Activated CD8-positive, alpha-beta memory T cell treated with anti-CD3 and anti-CD28 coated beads, Interleukin-2, amount 50 U/mL, for 1 hour (primary cell): ENCODE results near the gene CARS1.

Source experiments
- DNase-seq: peaks from one replicate; pipeline ENCODE4 v3.0.0-alpha.2; 2020; ENCODE audit errors: extremely low read depth

CARS1 gene

DNA sequence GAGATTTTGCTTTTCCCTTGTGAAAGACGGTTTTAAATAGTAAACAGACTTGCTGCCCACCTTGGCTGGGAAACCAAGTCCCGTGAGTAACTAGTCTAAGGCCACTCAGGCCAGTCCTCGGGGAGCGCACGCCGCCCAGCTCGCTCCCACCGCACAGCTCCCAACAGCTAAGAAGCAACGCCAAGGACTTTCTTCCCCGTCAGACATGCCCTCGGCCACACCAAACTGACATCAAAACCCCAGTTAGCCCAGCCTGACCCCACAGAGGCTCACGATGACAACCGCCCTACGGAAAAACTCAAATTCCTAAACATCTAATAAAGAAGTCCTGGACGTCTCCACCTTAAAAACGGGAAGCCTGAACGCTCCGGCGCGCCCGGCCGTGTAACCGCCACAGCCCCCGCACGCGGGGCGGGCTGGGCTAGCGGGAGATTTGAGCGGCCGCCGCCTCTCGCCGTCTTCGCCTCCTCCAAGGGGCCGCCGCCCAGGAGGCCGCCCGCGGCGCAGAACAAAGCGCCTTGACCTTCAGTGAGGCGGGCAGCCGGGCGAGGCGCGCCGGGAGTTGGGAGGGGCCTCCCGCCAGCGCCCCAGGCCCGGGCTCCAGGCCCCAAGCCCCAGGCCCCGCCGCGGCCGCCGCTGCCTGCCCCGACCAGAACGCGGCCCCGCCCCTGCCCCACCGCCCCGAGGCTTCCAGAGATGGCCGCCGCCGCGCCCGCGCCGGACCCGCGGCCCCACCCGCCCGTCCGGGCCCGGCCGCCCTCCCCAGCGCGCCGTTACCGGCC lies 65.6 kb downstream of the CARS1 start:
- DNase-seq, result no peak

- no peak for DNase-seq
Measured at GRCh38 chr11:2990617-2991451, 66.4 kb downstream of the CARS1 start.

DNA sequence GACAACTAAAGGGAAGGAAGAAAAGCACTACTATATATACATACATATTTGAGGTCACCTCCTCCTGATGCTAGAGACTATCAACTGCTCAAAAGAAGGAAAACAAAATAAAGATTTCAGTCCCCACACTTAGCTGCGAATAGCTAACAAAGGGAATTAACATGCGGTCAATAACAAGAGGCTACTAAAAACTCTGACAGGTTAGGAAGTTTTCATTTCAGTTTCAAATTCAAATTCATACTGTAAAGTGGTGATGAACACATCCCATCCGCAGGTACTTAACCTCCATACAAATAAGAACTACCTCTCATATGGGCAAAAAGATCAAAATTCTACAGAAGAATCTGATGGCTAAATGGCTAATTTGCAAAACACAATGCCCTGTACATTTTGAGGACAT lies 67.7 kb downstream of the CARS1 start:
- DNase-seq, result no peak

- no peak for DNase-seq
Measured at GRCh38 chr11:2989006-2989405, 68.2 kb downstream of the CARS1 start.

DNA sequence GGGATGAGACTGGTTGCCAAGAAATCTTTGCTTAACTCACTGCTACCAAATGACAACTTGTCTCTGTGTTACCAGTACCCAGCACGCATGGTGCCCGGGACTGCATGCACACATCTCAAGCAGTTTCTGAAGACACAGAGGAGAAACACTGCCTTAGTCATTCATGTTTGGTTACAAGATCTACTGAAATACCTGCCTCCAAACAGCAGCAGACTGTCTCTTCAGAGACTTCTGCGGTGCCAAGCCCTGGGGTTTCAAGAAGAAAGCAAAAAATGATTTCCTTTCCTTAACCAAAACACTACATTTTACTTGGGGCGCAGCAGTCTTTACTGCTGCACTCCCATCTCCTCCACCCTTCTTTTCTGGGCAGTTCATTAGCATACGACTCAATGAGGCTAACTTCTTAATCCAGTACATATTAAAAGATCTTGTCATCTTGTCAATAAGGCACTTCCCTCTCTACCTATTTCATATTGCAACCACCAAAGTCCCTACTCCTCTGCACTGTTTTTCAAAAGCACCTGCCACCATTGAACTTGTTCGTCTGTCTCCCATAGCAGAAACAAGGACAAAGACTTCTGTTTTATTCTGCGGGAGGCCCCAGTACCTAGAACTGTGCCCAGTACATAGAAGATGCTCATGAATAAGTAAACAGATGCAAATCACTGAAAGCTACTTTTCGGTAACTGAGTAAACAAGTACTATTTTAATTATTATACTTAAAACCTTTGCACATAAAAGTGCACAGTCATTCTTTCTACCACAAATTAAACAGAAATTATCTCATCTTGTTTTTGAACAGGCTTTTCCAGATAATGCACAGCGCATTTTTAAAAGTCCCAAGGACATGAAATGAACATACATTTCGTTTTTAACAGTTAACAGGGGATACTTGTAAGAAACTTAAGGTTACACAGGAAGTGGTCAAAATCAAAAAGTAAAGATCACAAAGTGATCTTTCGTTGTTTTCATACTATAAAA lies 69.1 kb downstream of the CARS1 start:
- no peak for DNase-seq

GRCh38 chr11:2983908-2984307 lies 73.3 kb downstream of the CARS1 start:
- DNase-seq, result no peak

- DNase-seq, result no peak
Measured at GRCh38 chr11:2982214-2982613, 75.0 kb downstream of the CARS1 start.

DNA sequence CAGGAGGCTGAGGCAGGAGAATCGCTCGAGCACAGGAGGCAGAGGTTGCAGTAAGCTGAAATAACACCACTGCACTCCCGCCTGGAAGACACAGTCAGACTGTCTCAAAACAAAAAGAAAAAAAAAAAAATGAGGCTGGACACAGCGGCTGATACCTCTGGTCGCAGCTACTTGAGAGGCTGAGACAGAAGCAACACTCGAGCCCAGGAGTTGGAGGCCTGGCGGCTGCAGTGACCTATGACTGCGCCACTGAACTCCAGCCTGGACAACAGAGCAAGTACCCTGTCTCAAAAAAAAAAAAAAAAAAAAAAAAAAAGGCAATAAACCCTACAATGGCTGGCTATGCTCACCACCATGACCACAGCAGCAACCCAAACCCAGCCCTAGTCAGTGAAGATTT lies 76.1 kb downstream of the CARS1 start:
- DNase-seq, result no peak

DNA sequence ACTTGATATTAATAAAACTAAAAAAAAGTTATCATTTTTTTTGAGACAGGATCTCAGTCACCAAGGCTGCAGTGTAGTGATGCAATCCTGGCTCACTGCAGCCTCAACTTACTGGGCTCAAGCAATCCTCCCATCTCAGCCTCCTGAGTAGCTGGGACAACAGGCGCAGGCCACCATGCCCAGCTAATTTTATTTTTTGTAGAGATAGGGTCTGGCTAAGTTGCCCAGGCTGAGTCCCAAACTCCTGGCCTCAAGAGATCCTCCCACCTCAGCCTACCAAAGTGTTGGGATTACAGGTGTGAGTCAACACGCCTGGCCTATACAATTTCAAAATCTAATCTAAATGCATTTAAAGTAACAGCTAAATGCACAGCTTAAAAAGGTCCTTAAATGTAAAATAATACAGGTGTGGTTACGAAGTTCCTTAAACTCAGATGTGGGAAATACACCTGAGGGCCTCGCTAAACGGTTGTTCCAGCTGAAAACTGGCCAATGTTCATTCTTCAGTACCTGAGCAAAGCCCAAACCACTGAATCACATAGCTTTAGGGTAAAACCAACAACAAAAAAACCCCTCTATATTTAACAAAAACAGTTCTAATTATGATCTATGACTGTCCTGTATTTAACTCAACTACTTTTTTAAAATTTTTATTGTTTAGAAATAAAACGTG lies 76.9 kb downstream of the CARS1 start:
- no peak for DNase-seq

- DNase-seq, result no peak
Measured at GRCh38 chr11:2977113-2977512, 80.1 kb downstream of the CARS1 start.

GRCh38 chr11:2976294-2977063 lies 80.7 kb downstream of the CARS1 start:
- DNase-seq, result no peak

DNA sequence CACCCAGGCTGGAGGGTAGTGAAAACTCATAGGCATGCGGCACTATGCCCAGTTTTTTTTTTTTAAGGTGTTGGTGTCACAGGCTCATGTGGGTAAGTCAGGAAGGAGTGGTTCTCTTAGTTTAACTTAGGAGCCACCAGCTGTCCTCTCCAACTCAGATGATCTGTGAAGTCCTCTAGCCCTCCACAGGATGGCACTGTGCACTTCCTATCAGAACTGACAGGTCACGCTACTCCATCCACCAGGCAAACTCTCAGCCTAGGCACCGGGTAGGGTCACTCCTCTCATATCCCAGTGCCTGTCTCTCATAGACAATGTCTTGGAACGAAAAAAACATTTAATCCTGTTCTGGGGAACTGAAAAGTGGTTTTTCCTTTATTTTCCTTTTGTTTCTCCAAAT lies 81.6 kb downstream of the CARS1 start:
- DNase-seq, result no peak

DNA sequence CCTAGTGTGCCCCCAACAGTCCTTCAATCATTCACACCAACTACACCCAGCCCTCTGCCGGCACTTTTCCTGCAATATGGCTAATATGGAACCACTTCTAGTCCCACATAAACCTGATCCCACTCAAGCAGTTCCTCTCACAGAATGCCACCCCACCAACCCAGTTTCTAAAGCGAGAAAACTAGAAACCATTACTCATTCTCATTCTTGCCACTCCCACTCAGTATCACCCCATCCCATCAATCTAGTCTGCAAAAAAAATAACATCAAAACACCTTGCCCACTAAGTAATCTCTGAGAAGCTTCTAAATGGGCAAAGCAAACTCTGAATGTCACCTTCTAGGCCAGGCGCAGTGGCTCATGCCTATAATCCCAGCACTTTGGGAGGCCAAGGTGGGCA lies 83.0 kb downstream of the CARS1 start:
- DNase-seq, result no peak

- no peak for DNase-seq
Measured at GRCh38 chr11:2968341-2968900, 88.8 kb downstream of the CARS1 start.

DNA sequence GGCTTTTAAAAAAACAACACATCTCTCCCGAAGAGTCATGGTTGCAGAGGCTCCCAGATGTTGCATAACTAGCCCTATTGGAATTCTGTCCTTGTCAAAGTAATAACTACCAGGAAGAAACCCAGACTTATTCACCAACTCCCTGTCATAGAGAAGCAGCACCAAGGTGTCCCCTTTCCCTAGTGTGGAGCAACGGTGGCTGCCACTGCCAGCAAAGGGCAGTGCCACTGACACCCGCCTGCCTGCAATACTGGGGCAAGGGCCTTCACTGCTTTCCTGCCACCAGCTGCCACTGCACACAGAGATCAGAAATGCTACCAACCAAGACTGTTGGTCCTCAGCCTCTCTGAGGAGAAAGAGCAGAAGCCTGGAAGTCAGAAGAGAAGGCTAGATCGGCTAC lies 92.4 kb downstream of the CARS1 start:
- no peak for DNase-seq

DNA sequence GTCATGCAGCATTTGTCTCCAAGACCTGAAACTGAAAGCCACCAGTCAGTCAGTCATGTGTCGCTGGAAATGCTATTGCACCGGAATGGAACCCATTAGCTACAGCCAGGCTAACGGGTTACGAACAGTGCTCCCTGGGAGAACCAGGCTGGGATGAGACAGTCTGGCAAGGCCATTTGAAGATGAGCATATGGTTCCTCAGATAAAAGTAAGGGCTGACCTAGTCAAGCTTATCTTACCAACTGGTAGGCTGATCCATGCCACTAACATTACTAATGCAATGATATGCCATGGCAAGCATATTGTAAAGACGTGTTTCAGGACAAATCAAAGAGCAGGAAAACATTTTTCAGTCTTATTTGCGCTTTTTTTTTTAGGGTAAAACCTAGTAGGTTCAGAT lies 93.5 kb downstream of the CARS1 start:
- DNase-seq, result no peak

DNA sequence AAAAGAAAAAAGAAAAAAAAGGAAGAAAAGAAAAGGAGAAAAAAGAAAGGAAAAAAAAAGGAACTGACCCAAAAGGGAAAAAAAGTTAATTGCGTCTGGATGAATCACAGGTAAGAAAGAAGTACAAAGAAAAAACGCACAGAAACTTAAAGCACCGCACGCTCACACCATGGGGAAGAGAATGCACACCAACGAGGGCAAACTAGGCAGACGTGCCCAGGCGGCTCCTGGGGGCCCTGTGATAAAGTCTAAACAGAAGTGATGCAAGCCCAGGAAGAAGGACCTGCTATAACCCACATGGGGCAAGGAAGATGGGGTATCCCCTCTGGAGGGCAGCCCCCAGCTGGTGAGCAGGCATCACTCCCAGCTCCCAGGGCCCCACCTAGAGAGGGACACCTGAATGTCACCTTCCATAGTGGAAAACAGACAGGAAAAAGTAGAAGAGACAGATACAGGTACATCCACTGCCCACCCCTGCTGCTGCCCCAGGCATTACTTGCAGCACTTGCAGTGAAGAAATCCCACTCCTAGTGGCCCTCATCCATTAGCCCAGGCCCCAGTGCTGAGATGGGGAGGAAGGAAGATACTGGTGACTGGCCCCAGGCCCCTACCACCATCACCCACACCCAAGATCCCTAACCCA lies 94.0 kb downstream of the CARS1 start:
- DNase-seq, result no peak

GRCh38 chr11:2961080-2961479 lies 96.1 kb downstream of the CARS1 start:
- DNase-seq, result no peak

DNA sequence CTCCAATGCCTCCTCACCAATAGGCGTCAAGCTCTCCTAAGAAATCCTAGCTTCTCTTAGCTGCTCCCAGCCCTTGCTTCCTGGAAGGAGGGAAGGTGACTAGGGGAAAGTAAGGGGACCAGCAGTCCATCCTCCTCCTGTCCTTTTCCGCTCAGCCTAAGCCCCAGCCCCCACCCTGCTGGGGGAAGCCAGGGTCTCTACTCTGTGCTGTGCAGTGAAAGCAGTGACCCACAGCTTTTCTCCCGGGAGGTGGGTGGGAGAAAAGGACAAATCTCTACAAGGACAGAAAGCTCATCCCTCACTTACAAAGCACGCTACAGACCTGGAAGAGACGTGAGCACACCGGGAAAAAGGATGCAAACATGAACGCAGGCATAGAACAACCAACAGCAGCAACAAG lies 97.1 kb downstream of the CARS1 start:
- DNase-seq, result no peak

- no peak for DNase-seq
Measured at GRCh38 chr11:2958251-2958650, 99.0 kb downstream of the CARS1 start.
